HepG2 (cell line): ENCODE results near the gene MAPK11. TPM values are rescaled to one million over a fixed set of nuclear protein-coding genes. Genes with fewer than 3 reads are reported as not detected.

Experiments used
- ATAC-seq: fragments of 200-7000 bp; cut with Tn5 transposase; 3 replicates; pipeline ENCODE4 v1.9.1; 2020; ENCODE audit warnings: mild to moderate bottlenecking, moderate library complexity
- BruUV-seq: library from RNA; stranded (reverse); fragments of 400-500 nt; replicated peaks from 2 replicates; lab custom pipeline; 2021; lab: Mats Ljungman, UMichigan
- CTCF ChIA-PET: fragments of 300-600 bp; formaldehyde crosslinking; extraction: SDS; loops from one replicate; lab custom pipeline; 2021; ENCODE audit warnings: low total read pairs, inconsistent platforms, low intra/inter-chr PET ratio; lab: Yijun Ruan, JAX
- POLR2A ChIA-PET: fragments of 350-600 bp; sonication (Branson Sonifier 250); formaldehyde crosslinking; loops from one replicate; lab custom pipeline; 2020; ENCODE audit warnings: antibody characterized with exemption, inconsistent platforms; lab: Yijun Ruan, JAX
- DNase-seq: peaks from one replicate; pipeline ENCODE4 v3.0.0-alpha.2; 2015; ENCODE audit warnings: low spot score
- FAIRE-seq: peaks from 3 replicates; lab custom pipeline; 2011; peaks lifted over from hg19 to GRCh38; lab: Jason Lieb, UNC
- H2AFZ ChIP-seq: one replicate; pipeline ENCODE4 v1.6.1; 2011; ENCODE audit warnings: low read length, inconsistent platforms
- H3K27ac ChIP-seq: fragments of 300-600 bp; 3 replicates; pipeline ENCODE4 v1.8.0; 2011; ENCODE audit warnings: mixed run types, mild to moderate bottlenecking, mixed read lengths, low read length, inconsistent platforms; ENCODE audit not compliant: insufficient read depth; ENCODE audit errors: extremely low read length
- H3K27me3 ChIP-seq, 2 experiments: fragments of 200-600 bp in 1 of 2; 2 replicates in 1 of 2; 3 replicates in 1 of 2; pipeline versions ENCODE4 v1.6.0 to v1.8.0; 2011; ENCODE audit warnings: low read length in 2 of 2, mild to moderate bottlenecking in 2 of 2, moderate library complexity in 2 of 2, inconsistent platforms in 1 of 2; ENCODE audit not compliant: insufficient read depth in 2 of 2, control insufficient read depth in 1 of 2
- H3K36me3 ChIP-seq, 2 experiments: fragments of 200-600 bp in 1 of 2; replicated peaks in 1 of 2; 2 replicates in 1 of 2; 3 replicates in 1 of 2; pipeline versions ENCODE4 v1.5.1 to v1.8.0; 2011; ENCODE audit warnings: low read length in 2 of 2, inconsistent platforms in 1 of 2; ENCODE audit not compliant: insufficient read depth in 2 of 2, control insufficient read depth in 1 of 2
- H3K4me1 ChIP-seq: 2 replicates; pipeline ENCODE4 v1.5.1; 2012; ENCODE audit warnings: low read length, inconsistent platforms; ENCODE audit not compliant: insufficient read depth
- H3K4me2 ChIP-seq: 2 replicates; pipeline ENCODE4 v1.6.0; 2011; ENCODE audit warnings: low read depth, low read length, inconsistent platforms
- H3K4me3 ChIP-seq, 3 experiments: fragments of 200-600 bp in 1 of 3; sonication (generic), shearing (Covaris generic) in 1 of 3; replicated peaks in 1 of 3; 2 replicates each; pipeline ENCODE4 v1.5.1; 2011 to 2016; ENCODE audit warnings: low read length in 3 of 3, inconsistent platforms in 2 of 3, low read depth in 2 of 3, mild to moderate bottlenecking in 2 of 3, control low read depth in 1 of 3, mixed read lengths in 1 of 3; ENCODE audit not compliant: insufficient read depth in 1 of 3
- H3K79me2 ChIP-seq: one replicate; pipeline ENCODE4 v1.6.1; 2011; ENCODE audit warnings: low read length, inconsistent platforms; ENCODE audit not compliant: insufficient read depth
- H3K9ac ChIP-seq: 2 replicates; pipeline ENCODE4 v1.6.0; 2011; ENCODE audit warnings: mild to moderate bottlenecking, low read depth, low read length, inconsistent platforms; ENCODE audit not compliant: insufficient read depth
- H3K9me3 ChIP-seq: 2 replicates; pipeline ENCODE4 v1.5.1; 2012; ENCODE audit warnings: mild to moderate bottlenecking, low read length
- H4K20me1 ChIP-seq: 2 replicates; pipeline ENCODE4 v1.6.0; 2011; ENCODE audit warnings: inconsistent platforms, mild to moderate bottlenecking, low read length, moderate library complexity; ENCODE audit not compliant: insufficient read depth
- BORCS8-MEF2B ChIP-seq: sonication (generic); formaldehyde crosslinking; IDR thresholded peaks from 2 replicates; pipeline ENCODE4 v1.8.0; 2022; ENCODE audit warnings: mild to moderate bottlenecking, missing genetic modification reagents
- ZBED4 ChIP-seq: sonication (generic); formaldehyde crosslinking; IDR thresholded peaks from 2 replicates; pipeline ENCODE4 v1.4.0; 2020; ENCODE audit warnings: missing genetic modification reagents, borderline replicate concordance
- ZFP91 ChIP-seq: sonication (generic); formaldehyde crosslinking; IDR thresholded peaks from 2 replicates; pipeline ENCODE4 v1.9.0; 2022; ENCODE audit warnings: missing genetic modification reagents, mild to moderate bottlenecking, borderline replicate concordance
- ZSCAN25 ChIP-seq: sonication (generic); formaldehyde crosslinking; IDR thresholded peaks from 2 replicates; pipeline ENCODE4 v1.8.0; 2022; ENCODE audit warnings: mild to moderate bottlenecking, missing genetic modification reagents
- WGBS: methylation state at CpG from one replicate; pipeline ENCODE4 v1.1.6; 2017; ENCODE audit warnings: low lambda C conversion rate; 5-methylcytosine and 5-hydroxymethylcytosine counted together
- in situ Hi-C: cut with HindIII; loops from 2 replicates; pipeline ENCODE4 v1.10.0; 2017; ENCODE audit warnings: low pct_unique_long_range_greater_than_20kb; ENCODE audit not compliant: extremely low pct_ligation_motif_present
- intact Hi-C: fragments of 100-400 bp; cut with micrococcal nuclease; formaldehyde crosslinking; loops from one replicate; pipeline ENCODE4 v1.10.0; 2022; ENCODE audit not compliant: unreplicated experiment
- polyA plus RNA-seq, 8 experiments: library from polyadenylated mRNA; depleted of rRNA in 3 of 8; stranded (reverse) in 7 of 8; unstranded in 1 of 8; fragments of >200 nt; fragmentation: Illumina TruSeq in 4 of 8; extraction: Trizol in 4 of 8; gene quantifications; 2 replicates each; pipeline versions ENCODE4 v1.2.1 to v1.2.3, GENCODE V29; 2011 to 2016; ENCODE audit warnings: low read depth in 4 of 8, missing spikeins in 1 of 8, mixed read lengths in 1 of 8; ENCODE audit not compliant: insufficient read depth in 1 of 8
- total RNA-seq, 5 experiments: library from RNA; depleted of rRNA; stranded (reverse); fragments of >200 nt; fragmentation: Illumina TruSeq; extraction: Trizol; gene quantifications; 2 replicates each; pipeline ENCODE4 v1.2.3, GENCODE V29; 2016; ENCODE audit warnings: low read depth in 1 of 5

The MAPK11 gene
- total and polyA plus RNA-seq, 2 of the 13 experiments (the other 11 are each of a cell fraction or from before 2014, with no cell fraction given), result 0.15 to 0.17 TPM

GRCh38 chr22:50314455-50315288, 44.5 kb upstream of the MAPK11 start (continued):
- no peak for TF ChIP-seq ZBED4 (CRISPR knock-in tag)

- no peak overlapping the region for H2AFZ ChIP-seq
- FAIRE-seq (no peak), DNase-seq (no peak), ATAC-seq (no peak)
- 32% methylated on average over 5 of the region's 14 CpGs for WGBS
- H3K4me1 ChIP-seq, result peaks cover 71% of the 10 kb centered on the region
- no peaks in the 10 kb centered on the region for H3K79me2 ChIP-seq
- peak overlapping the region; percentile 29; the same call in 1 of the 2 replicates for H3K9ac ChIP-seq
- no peaks in the 10 kb centered on the region for H4K20me1 ChIP-seq
- ChIA-PET POLR2A (interaction anchor here (1.7 kb wide), 1 partner anchor 20 kb away, joined by 6 read pairs; no protein-coding TSS in a partner anchor), CTCF (no interaction called here)
- intact Hi-C loops, result no loop called here
- TF ChIP-seq ZSCAN25 (CRISPR knock-in tag) (no peak), ZFP91 (0 out of 2 replicates have a peak, but pooled peaks have one; percentile 3), BORCS8-MEF2B (CRISPR knock-in tag) (0 out of 2 replicates have a peak, but pooled peaks have one; percentile 16)
- H3K27me3 ChIP-seq, result peaks cover 0 to 1% of the 10 kb centered on the region in 2 experiments; a peak in 3 of 5 replicates
- in situ Hi-C loops, result no loop called here
- no peaks in the 10 kb centered on the region for H3K36me3 ChIP-seq
- no peaks in the 10 kb centered on the region for H3K9me3 ChIP-seq
- H3K4me2 ChIP-seq, result peak overlapping the region; percentile 75
- no TSS peak for BruUV-seq
- H3K4me3 ChIP-seq, result peak overlapping the region in 2 of 3 experiments; percentile 22 to 64; a peak in 3 of 6 replicates
- no peak overlapping the region for H3K27ac ChIP-seq
Observed at GRCh38 chr22:50314081-50314454, 43.9 kb upstream of the MAPK11 start.
